GM19239 (cell line): ENCODE measurements around the gene ANKRD16.

Experiments used
- DNase-seq: peaks from one replicate; pipeline ENCODE4 v3.0.0; 2011; ENCODE audit warnings: low spot score; ENCODE audit not compliant: insufficient read length
- FAIRE-seq: peaks from 2 replicates; lab custom pipeline; 2011; peaks lifted over from hg19 to GRCh38; lab: Jason Lieb, UNC

The ANKRD16 gene

DNA sequence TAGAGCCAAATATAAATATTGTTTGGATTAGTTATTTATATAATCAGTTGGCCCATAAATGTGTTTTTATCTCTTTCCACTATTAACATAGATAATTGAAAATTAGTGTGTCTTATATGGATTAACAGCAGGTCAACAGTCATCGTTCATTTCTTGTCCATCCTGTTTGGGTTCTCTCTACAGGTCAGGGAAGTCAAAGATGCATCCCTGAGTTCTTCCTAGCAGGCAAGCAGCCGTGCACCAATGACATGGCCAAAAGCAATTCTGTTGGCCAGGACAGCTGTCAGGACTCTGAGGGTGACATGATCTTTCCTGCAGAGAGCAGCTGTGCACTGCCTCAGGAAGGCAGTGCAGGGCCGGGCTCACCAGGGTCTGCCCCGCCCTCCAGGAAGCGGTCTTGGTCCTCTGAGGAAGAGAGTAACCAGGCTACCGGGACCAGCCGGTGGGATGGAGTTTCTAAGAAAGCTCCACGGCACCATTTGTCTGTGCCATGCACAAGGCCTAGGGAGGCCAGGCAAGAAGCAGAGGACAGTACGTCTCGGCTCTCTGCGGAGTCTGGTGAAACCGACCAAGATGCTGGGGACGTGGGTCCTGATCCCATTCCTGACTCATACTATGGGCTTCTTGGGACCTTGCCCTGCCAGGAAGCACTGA lies 16.3 kb upstream of the ANKRD16 start:
- no peak for DNase-seq
- no peak for FAIRE-seq

- FAIRE-seq (peak; percentile 98), DNase-seq (peak; percentile 56)
These were observed 14.5 kb upstream of the ANKRD16 start for GRCh38 chr10:5904227-5904626.

DNA sequence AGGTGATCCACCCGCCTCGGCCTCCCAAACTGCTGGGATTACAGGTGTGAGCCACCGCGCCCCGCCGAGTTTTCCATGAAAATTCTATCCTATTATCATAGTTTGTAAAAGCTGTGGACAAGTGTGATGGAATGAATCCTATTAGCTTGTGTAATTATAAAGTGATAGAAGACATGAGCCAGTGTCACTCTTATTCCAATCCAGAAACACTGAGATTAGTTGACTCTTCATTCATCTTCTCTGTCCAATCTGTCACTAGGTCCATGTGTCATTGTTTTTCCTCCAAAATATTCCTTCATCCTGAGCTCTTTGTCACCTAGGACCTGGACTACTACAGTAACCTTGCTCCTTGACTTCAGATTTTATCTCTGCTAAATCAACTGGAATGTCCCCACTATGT lies 13.9 kb upstream of the ANKRD16 start:
- peak; percentile 83 for FAIRE-seq

DNA sequence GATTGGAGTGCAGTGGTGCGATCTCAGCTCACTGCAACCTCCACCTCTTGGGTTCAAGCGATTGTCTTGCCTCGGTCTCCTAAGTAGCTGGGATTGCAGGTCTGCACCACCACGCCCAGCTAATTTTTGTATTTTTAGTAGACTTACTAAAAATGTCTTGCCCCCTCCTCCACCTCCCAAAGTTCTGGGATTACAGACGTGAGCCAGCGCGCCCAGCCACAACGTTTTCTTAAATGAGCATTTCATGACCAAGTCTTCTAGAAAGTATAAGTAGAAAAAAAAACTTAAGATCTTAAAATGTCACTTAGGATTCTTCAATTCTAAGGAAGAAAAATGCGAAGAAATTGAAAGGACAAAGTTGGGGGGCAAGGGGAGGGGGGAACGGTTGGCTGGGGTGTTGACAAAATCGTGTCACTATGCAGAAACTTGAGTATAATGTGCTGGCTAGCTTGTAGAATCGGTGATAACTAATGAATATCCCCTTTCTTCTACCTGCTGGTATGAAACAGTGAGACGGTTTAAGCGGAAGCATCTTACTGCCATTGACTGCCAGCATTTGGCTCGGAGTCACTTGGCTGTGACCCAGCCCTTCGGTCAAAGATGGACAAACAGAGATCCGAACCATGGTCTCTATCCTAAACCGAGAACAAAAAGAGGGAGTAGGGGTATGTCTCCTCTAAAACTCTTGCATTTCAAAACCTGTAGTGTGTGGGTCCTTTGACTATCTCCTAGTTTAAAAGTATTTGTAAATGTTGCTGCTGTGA lies 13.0 kb upstream of the ANKRD16 start:
- FAIRE-seq: no peak
- no peak for DNase-seq

More for the DNA sequence above, 13.9 kb upstream of the ANKRD16 start:
- DNase-seq: no peak

GRCh38 chr10:5900247-5900646 lies 10.6 kb upstream of the ANKRD16 start:
- FAIRE-seq (no peak), DNase-seq (no peak)

GRCh38 chr10:5898163-5898562 lies 8.5 kb upstream of the ANKRD16 start:
- DNase-seq: no peak
- no peak for FAIRE-seq

DNA sequence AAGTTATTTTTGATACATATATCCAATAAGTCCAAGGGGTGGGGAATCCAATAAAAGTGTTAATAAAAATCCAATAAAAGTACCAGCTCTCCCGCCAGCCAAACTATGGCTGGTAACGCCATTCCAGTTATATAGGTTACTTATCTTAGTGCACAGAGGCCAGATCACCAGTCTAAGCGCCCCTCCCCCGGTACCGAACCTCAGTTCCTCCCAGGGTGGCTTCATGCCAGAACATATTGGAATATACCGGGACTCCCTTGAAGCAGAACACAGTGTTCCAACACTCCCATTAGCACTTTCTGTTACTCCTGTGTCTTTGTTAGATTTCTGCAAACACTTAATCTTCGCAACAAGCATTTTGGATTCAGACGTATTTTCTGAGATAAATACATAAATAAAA lies 7.8 kb upstream of the ANKRD16 start:
- DNase-seq (no peak), FAIRE-seq (no peak)

- FAIRE-seq (no peak), DNase-seq (no peak)
These were observed 7.3 kb upstream of the ANKRD16 start for GRCh38 chr10:5897053-5897340.

DNA sequence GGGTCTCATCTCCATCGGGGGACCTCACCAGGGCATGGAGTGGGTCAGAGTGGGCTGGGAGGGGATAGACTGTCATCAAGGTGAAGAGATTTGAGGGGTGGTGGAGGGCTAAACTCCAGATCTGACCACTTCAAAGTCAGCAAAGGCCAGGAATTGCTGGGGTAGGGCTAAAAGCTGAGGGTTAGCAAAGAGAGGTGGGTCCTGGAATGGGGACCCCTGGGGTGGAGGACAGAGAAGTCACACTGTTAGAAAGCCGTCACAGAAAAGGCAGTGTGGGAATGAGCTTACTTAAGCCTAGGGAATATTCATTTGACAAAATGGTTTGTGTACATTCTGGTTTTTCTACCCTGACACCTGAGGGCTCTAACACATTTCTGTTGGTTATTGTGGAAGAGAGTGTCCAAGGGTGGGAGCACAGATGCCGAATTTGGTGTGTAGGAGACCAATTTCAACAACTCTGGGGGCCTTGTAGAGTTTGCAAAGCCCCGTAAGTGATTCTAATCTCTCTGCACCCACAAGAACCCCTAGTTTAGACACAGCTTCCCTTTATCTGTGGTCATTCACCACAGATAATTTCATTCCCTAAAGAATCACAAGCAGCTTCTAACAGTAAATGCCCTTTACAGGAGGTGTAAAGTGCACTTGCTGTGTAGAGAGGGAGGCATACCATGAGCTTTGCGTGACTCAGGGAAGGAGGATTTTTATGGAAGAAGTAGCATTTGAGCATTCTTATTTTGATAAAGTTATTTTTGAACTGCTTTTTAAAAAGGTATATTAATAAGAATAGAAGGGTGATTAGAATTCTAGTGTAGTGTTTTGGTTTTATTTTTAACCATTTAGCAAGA lies 6.7 kb upstream of the ANKRD16 start:
- DNase-seq (no peak), FAIRE-seq (no peak)

GRCh38 chr10:5895804-5896203 lies 6.1 kb upstream of the ANKRD16 start:
- peak; percentile 44 for DNase-seq
- FAIRE-seq: peak; percentile 91

DNA sequence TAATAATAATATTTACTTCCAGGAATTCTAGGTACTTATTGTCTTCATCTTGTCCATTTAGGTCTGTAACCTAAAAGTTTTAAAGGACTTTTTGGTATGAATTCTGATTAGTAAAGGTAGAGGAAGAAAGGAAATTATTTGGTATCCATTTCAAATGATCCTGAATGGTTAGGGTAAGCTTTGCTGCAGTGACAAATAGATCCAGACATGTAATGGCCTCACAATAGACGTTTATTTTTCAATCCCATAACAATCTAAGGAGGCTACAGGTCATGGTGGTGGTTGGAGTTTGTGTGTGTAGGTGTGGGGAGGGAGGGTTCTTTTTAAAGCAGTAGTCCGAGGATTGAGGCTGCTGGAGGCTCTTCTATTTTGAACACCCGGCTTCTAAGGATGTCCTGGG lies 5.7 kb upstream of the ANKRD16 start:
- FAIRE-seq (no peak), DNase-seq (no peak)

DNA sequence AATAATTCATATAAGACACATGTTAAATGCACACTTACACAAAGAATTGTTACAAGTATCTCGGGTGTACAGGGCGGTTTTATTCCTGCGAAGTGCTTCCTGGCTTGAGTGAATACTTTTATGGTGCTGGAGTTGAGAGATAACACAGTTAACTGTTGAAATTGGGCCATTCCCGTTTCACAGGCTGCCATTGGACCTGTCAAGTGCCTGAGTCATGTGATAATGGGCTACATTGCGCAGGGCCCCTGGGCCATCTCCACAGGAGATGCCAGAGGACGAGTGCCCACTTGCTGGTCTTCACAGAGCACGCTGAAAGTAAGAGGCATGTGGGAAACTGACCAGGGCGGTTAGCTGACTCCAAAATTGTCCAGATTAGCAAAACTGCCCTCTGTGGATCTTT lies 5.2 kb upstream of the ANKRD16 start:
- FAIRE-seq (no peak), DNase-seq (no peak)

DNA sequence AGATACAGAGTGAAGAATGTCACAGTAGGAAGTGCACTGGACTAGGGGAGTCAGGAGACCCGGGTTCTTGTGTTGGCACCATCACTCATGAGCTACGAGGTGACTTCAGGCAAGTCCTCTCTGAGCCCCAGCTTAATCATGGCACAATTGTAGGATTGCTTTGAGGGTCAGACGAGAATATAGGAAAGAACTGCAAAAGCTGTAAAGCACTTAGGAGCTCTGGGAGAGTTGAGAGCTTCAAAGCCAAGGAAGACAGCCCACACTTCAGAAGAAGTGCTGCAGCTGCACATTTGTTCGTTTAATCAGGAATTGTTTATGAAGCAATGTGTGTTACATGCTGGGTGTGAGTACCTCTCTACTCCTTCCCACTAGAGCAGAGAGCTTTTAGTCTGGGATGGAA lies 4.7 kb upstream of the ANKRD16 start:
- FAIRE-seq (no peak), DNase-seq (no peak)

- DNase-seq (no peak), FAIRE-seq (no peak)
These were observed 3.6 kb upstream of the ANKRD16 start for GRCh38 chr10:5893321-5893720.

- DNase-seq (no peak), FAIRE-seq (no peak)
These were observed 2.3 kb upstream of the ANKRD16 start for GRCh38 chr10:5892007-5892406.

DNA sequence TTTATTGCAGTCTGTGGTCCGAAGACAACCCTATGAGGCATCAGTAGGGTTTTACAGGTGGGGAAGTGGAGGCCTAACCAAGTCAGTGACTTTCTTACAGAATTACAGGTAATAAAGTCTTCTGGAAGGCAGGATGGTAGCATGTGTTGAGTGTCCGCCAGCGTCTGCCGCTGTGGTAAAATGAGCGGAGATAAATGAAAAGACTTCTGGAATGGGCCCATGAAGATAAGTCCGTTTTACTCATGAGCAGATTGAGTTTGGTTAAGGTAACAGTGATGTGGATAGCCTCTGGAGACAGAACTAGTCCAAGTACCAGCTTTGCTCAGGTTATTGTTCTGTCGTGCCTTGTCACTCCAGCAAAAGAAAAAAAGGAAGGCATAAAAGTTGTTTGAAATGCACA lies 1.3 kb upstream of the ANKRD16 start:
- no peak for FAIRE-seq

GRCh38 chr10:5890452-5890915 lies 791 bp upstream of the ANKRD16 start:
- DNase-seq (no peak), FAIRE-seq (no peak)

More for the DNA sequence above, 1.3 kb upstream of the ANKRD16 start:
- no peak for DNase-seq

GRCh38 chr10:5888843-5889623 lies 660 bp downstream of the ANKRD16 start:
- no peak for FAIRE-seq

DNA sequence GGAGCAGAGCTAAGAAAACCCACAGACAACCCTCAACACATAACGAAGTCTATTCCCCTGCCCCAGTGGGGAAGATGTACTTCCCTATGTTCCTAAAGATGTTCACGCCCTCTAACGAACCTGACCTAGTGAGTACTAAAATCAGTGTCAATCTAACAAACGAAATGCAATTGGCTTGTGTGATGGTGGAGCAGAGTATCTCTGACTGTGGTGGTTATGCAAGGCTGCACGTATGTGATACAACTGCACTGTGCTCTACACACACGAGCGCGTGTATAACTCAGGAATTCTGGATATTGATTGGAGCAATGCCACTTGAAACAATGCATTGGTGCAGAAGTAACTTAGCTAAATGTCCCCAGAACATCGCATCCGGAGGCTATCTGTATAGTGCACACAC lies 1.3 kb downstream of the ANKRD16 start:
- no peak for FAIRE-seq
- DNase-seq: no peak

More at GRCh38 chr10:5888843-5889623, 660 bp downstream of the ANKRD16 start:
- DNase-seq: no peak

- DNase-seq (no peak), FAIRE-seq (no peak)
These were observed 2.1 kb downstream of the ANKRD16 start for GRCh38 chr10:5887641-5888040.
